Breast epithelium (tissue), 3 donors: ENCODE data around the gene CDH8.

ENCODE experiments used
- POLR2AphosphoS5 ChIP-seq, 3 donors: sonication (generic); formaldehyde crosslinking; IDR thresholded peaks; one replicate each; pipeline ENCODE4 v1.6.1; 2017; ENCODE audit warnings: antibody characterized with exemption in 3 of 3
- TF ChIP-seq, protein P1 (sequence below), 3 donors: fragments of 450-650 bp; IDR thresholded peaks; one replicate each; pipeline ENCODE4 v1.5.1; 2016 to 2017; ENCODE audit warnings: antibody characterized with exemption in 3 of 3, mild to moderate bottlenecking in 3 of 3, moderate library complexity in 3 of 3

DNA sequence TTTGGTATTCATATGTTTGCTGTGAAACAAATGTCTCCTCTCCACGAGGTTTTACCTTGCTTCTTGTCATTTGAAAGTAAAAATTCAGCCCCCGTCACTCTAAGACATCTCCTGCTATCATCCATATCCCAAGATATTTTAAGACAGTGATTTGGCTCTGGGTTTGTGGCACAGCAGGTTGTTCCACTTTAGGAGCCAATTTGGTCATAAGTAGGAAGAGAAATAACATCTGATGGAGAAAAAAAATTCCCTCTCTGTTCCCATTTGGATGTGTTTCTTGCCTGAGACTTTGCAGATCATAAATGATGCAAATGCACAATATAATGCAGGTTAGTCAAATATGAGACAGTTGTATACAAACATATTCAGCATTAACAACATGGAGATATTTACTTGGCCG lies 309.5 kb downstream of the CDH8 start:
- TF ChIP-seq, protein P1, sequence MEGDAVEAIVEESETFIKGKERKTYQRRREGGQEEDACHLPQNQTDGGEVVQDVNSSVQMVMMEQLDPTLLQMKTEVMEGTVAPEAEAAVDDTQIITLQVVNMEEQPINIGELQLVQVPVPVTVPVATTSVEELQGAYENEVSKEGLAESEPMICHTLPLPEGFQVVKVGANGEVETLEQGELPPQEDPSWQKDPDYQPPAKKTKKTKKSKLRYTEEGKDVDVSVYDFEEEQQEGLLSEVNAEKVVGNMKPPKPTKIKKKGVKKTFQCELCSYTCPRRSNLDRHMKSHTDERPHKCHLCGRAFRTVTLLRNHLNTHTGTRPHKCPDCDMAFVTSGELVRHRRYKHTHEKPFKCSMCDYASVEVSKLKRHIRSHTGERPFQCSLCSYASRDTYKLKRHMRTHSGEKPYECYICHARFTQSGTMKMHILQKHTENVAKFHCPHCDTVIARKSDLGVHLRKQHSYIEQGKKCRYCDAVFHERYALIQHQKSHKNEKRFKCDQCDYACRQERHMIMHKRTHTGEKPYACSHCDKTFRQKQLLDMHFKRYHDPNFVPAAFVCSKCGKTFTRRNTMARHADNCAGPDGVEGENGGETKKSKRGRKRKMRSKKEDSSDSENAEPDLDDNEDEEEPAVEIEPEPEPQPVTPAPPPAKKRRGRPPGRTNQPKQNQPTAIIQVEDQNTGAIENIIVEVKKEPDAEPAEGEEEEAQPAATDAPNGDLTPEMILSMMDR (IDR thresholded peaks at IDR 0.05), result no peak
- TF ChIP-seq POLR2AphosphoS5 (IDR thresholded peaks at IDR 0.05), result no peak
